ENCODE data around the gene SH3TC2. TPM values are rescaled to one million over a fixed set of nuclear protein-coding genes. Genes with fewer than 3 reads are reported as not detected.

Gene SH3TC2
- polyA plus RNA-seq, 12 donors = 0.91 to 5.0 (median 2.0) TPM; not detected in 2

GRCh38 chr5:149001162-149001561 lies 61.7 kb downstream of the SH3TC2 start:
- no peak for DNase-seq

GRCh38 chr5:148999741-149000140 lies 63.1 kb downstream of the SH3TC2 start:
- DNase-seq = no peak

- no peak for DNase-seq
Measured at GRCh38 chr5:148998174-148998797, 64.6 kb downstream of the SH3TC2 start.

- DNase-seq = no peak
Measured at GRCh38 chr5:148996270-148996669, 66.6 kb downstream of the SH3TC2 start.

GRCh38 chr5:148995791-148996190 lies 67.1 kb downstream of the SH3TC2 start:
- DNase-seq = no peak

- no peak for DNase-seq
Measured at GRCh38 chr5:148993283-148993936, 69.5 kb downstream of the SH3TC2 start.

- DNase-seq = no peak
Measured at GRCh38 chr5:148992265-148992664, 70.6 kb downstream of the SH3TC2 start.

GRCh38 chr5:148991566-148991965 lies 71.3 kb downstream of the SH3TC2 start:
- no peak for DNase-seq

GRCh38 chr5:148990817-148991216 lies 72.0 kb downstream of the SH3TC2 start:
- DNase-seq = no peak

GRCh38 chr5:148989567-148989966 lies 73.3 kb downstream of the SH3TC2 start:
- DNase-seq = no peak

GRCh38 chr5:148988328-148988727 lies 74.5 kb downstream of the SH3TC2 start:
- no peak for DNase-seq

- no peak for DNase-seq
Measured at GRCh38 chr5:148986636-148987035, 76.2 kb downstream of the SH3TC2 start.

- DNase-seq = no peak
Measured at GRCh38 chr5:148984345-148984744, 78.5 kb downstream of the SH3TC2 start.

GRCh38 chr5:148981353-148981752 lies 81.5 kb downstream of the SH3TC2 start:
- no peak for DNase-seq

GRCh38 chr5:148980731-148981130 lies 82.1 kb downstream of the SH3TC2 start:
- DNase-seq = no peak

GRCh38 chr5:148979083-148979723 lies 83.7 kb downstream of the SH3TC2 start:
- DNase-seq = no peak

- no peak for DNase-seq
Measured at GRCh38 chr5:148978370-148979082, 84.3 kb downstream of the SH3TC2 start.

GRCh38 chr5:148976569-148977381 lies 86.1 kb downstream of the SH3TC2 start:
- DNase-seq = no peak

GRCh38 chr5:148974642-148975327 lies 88.1 kb downstream of the SH3TC2 start:
- DNase-seq = no peak

- no peak for DNase-seq
Measured at GRCh38 chr5:148973455-148973854, 89.4 kb downstream of the SH3TC2 start.

- DNase-seq = no peak
Measured at GRCh38 chr5:148972974-148973374, 89.9 kb downstream of the SH3TC2 start.

All from muscle of arm (tissue), 12 donors.